IPS-NIHi7 (cell line): ENCODE data around the gene MRPL16.
"Not testable (repeated sequence)": the region's sequence is repeated elsewhere in the genome, so short reads cannot be mapped to it uniquely, and the experiment has no call there.

ENCODE experiments used
- DNase-seq: peaks from one replicate; pipeline ENCODE4 v3.0.0; 2012; ENCODE audit warnings: mixed read lengths; ENCODE audit errors: extremely low spot score

MRPL16 gene

DNA sequence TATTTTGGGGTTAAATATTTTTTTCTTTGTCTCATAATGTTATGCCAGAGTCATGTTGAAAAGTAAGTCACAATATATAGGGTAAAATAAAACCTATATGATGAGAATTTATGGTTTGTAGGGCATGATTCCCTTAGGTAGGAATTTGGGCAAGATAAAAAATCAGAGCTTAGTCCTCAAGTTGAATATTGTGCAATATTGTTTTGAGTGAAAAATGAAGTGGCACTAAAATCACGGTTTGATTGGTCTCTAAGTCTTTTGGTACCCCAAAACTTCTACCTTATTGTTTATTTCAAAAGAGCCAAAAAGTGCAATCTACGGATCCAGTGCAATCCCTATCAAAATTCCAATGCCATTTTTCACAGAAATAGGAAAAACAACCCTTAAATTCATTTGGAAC is 1.6 kb upstream of the MRPL16 start:
- no peak for DNase-seq

DNA sequence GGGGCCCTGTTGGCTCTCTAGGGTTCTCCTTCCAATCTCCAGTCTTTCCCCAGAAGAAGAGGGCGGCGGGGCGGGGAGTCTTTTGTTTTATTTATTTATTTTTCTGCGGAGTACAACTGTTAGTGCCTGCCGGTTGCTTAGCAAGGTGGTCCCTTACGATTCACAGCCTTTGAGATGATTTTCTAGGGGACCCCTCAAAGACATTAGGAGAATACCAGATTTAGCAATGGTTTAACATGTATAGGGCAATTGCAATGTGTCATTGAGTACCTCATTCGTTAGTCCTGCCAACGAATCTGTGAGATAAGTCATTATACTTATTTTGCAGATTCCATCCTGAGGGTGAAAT is 307 bp upstream of the MRPL16 start:
- no peak for DNase-seq

DNA sequence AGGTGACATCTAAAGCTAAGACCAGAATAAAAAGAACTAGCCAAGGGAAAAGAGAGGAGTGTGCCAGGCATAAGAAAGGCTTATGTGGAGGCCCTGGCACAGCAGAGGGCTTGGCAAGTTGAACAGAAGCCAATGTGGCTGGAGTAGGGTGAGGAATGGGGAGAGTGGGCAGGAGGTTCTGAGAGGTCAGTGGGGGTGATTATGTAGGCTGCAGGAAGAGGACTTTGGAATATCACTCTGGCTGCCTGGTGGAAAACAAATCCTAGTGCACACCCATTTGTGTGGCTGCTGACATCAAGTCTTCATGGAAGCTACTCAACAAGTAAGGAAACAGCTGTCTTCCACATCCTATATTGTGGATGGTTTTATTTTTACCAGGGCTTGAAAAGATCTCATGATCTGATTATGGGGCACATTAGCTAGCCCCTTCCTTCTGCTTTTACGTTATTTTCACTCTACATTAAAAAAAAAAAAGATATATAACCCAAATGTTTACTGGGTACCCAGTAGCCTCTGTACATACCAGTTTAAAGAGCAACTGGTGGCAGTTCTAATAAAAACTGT is 3.4 kb downstream of the MRPL16 start:
- DNase-seq: no peak

- DNase-seq: no peak
Observed at GRCh38 chr11:59804061-59804460, 6.5 kb downstream of the MRPL16 start.

DNA sequence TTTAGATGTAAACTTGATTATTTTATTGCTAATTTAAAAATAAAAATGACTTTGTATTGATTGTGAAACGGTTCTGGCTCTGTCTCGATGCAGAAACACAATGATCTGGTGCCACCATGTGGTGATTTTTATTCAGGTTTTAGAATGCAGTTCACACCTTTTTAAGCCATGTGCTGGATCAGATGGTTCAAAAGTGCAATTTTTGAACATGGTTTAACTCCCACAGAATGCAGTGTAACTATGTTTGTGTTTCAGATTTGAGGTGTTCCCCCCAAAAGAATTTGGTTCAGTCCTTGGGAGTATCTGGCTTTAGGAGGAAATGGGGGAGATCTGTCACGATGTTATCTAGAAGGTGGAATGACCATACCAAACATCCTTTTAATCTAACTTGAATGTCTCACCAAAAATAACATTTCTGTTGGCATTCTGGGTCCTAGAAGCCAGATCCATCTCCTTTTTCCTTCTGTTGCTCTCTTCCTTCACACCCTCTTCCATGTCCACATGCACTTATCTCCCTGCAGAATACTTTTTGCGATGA is 7.9 kb downstream of the MRPL16 start:
- no peak for DNase-seq

DNA sequence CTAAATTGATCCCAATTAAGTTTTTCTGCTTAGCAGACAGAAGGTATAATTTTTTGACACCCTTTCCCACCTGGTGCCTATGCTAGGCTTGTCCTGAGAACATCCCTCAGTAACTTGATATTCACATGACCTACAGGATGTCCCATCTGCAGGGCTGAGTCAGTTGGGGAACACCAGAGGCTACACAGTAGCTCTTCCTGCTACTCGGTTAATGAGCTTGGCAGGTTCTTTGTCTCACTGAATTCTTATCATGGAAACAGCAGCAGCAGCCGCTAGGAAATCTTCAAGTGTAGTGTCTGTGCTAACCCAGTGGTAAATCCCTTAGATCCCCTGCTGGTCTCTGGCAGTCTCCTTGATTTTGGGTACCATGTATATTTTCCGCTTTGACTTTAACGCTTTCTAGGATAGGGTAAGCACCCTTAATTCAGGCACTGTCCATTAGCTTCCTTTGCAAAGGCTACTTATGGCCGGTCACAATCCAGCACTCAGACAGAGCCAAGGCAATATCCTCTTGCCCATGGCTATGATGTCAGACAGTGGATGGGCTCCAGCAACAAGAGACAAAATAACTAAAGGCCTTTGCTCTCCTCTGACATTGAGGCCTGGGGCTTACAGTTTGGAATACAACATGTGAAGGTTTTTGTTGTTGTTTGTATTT is 8.5 kb downstream of the MRPL16 start:
- DNase-seq: no peak

- DNase-seq: no peak
Observed at GRCh38 chr11:59801160-59801706, 9.3 kb downstream of the MRPL16 start.

DNA sequence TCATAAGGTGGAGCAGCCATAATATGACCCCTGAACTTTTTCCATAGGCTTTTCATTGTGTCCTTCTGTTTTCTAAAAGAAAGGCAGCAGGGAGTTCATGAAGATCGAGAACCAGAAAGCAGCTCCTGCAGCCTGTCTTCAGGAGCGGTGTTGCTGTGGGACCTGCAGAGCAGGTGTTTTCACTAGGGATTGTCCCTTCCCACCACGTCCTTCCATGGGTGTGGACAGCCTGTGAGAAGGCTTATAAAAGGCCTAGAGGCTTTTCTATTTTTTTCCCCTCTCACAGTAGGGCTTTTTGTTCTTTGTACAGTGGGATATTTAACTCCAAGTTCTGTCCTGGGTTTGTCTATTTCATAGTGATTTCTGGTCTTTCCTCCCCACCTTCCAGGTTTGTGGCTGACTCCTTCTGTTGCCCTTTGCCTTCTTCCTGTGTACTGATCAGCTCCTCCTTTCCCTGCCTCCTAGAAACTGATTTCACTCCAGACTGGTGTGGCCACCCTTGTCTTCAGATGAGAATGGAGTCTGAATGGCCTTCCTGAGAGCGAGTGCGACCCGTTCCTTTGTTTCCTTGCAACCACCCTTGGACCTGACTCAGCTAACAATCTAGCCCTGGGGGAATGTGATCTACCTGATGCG is 10.1 kb downstream of the MRPL16 start:
- DNase-seq: no peak

GRCh38 chr11:59794417-59794816 is 16.2 kb downstream of the MRPL16 start:
- no peak for DNase-seq

- no peak for DNase-seq
Observed at GRCh38 chr11:59792507-59792906, 18.1 kb downstream of the MRPL16 start.

DNA sequence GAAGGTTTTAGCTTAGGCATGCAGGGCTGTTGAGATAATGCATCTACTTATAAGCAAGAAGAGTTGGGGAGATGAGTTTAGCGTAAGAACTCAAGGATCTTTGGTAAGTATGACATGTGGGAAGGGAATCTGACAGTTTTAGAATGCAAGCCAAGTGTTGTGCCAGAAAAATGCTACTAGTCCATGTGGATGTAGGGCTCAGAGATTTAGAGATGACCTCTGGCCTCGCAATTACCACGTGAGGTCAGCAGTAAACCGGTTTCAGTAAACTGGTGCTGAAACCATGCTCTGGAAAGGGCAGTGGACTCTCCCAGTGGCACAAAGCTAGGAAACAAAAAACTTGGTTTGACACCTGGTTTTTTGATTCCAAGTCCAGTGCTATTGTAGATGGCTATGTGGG is 18.9 kb downstream of the MRPL16 start:
- DNase-seq: no peak

DNA sequence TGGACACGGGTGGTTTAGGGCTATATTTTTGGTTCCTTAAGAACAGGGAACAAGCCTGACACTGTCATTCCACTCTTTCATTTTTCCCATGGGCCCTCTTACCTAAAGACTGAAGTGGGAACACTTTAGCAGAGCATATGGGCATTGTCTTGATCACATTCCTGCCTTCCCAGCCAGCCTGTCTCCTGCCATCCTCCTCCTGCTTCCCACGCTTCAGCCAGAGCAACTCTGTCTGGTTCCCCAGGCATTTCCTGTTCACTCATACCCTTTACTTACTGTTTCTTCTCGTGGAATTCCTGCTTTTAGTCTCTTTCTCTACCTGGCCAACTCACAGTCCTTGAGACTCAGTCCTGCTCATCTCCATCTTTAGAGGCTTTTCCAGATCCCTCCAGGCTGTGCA is 22.8 kb downstream of the MRPL16 start:
- no peak for DNase-seq

DNA sequence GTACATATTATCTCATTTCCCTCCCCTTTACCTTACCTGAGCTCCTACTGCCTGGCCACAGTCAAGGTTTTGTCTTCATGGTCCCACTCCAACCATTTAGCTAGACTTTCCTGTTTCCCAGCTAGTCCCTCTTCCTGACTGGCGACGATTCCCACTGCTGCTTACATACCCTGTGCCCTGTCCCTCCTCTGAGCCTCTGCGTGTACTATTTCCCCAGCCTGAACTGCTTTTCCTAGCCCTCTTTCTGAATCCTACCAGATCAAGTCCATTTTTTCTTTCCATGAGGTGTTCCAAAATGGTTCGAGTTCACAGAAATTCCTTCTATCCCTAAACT is 23.4 kb downstream of the MRPL16 start:
- DNase-seq: no peak

DNA sequence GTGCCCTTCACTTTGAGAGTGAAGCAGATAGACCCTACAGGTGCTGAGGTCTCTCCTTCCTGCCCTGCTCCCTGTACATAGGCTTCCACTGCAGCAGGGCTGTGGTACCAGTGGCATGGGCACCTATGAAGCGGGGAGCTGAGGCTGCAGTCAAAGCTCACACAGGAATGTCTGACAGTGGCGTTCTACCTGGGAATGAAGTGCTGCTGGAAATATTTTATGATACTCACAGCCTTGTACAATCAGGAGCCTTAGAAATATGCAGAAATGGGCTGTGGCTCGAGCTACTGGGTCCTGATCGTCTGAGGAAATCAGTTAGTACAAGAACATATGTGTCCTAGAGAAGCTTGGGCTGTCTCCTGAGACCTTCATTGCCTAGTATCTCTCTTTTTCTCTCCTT is 24.8 kb downstream of the MRPL16 start:
- no peak for DNase-seq

DNA sequence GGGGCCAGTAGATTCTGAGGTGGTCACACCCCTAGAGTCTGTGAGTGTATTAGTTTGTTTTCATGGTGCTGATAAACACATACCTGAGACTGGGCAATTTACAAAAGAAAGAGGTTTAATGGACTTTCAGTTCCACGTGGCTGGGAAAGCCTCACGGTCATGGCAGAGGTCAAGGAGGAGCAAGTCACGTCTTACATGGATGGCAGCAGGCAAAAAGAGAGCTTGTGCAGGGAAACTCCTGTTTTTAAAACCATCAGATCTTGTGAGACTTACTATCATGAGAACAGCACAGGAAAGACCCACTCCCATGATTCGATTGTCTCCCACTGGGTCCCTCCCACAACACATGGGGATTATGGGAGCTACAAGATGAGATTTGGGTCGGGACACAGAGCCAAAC is 26.1 kb downstream of the MRPL16 start:
- not testable (repeated sequence) for DNase-seq

DNA sequence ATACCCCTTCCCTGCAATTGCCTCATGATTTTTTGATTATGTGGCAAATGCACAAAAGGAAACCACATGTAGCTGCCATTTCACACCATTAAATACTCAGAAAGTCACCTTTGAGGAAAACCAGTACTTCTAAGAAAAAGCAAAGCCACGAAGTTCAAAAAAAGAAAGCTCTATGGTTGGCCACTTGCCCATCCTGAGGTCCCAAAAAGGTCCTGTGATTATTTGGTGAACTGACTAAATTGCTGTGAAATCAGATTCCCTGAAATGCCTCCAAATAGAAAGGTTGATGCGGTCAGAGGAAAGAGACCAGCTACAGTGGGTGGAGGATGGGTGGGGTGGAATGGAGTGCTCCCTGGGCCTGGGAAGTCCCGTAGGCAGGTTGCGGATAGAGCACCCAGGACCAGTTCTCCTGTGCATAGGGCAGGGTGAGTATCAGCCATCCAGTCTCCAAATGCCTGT is 26.9 kb downstream of the MRPL16 start:
- no peak for DNase-seq

GRCh38 chr11:59782080-59782479 is 28.5 kb downstream of the MRPL16 start:
- DNase-seq: no peak

DNA sequence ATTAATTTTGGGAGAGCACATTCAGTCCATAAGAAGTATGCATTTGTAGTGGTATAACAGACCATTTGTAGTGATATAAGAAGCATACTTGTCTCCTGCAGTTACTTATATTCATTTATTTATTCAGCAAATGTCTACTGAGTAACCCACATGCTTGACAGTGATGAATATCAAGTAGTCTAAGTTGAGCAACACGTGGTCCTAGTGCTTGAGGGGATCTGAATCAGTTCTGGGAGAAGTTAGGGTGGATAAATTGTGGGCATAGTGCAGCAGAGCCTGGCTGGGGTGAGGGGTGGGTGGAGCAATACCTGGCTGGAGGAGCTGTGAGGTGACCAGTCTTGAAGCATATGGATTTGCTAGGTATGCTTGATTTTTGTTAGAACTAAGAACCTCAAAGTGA is 31.1 kb downstream of the MRPL16 start:
- no peak for DNase-seq

DNA sequence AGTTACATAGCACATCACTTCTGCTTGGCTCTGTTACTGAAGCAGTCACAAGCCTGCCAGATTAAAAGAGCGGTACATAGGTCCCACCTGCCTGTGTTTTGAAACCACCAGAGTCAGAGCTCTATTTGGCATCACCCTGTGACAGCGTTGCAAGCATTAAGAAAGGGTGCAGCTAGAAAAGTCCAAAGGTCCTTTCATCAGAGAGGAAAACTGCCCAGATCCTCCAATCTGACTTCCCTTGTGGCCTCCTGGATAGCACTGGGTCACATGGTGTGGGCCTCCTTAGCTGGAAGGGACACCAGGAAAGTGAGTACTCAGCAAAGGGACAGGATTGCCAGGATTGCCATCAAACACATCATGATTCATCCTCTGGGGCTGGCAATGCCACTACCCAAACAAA is 32.5 kb downstream of the MRPL16 start:
- DNase-seq: no peak

DNA sequence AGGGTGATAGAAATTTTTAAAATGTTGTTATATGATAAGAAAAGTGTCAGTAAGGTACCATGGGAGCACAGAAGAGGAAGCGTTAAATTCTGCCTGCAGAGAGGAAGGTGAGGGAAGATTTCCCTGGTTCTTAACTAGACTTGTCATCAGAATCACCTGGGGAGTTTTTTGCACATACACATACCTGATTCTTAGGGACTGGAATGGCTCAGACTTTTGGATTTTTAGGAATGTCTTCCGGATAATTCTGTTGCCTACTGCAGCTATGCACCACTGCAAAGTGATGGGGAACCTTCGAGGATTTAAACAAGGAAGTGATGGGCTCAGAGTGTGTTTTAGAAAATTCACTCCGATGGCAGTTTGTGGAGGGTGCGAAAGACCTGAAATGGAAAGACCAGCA is 33.5 kb downstream of the MRPL16 start:
- no peak for DNase-seq

DNA sequence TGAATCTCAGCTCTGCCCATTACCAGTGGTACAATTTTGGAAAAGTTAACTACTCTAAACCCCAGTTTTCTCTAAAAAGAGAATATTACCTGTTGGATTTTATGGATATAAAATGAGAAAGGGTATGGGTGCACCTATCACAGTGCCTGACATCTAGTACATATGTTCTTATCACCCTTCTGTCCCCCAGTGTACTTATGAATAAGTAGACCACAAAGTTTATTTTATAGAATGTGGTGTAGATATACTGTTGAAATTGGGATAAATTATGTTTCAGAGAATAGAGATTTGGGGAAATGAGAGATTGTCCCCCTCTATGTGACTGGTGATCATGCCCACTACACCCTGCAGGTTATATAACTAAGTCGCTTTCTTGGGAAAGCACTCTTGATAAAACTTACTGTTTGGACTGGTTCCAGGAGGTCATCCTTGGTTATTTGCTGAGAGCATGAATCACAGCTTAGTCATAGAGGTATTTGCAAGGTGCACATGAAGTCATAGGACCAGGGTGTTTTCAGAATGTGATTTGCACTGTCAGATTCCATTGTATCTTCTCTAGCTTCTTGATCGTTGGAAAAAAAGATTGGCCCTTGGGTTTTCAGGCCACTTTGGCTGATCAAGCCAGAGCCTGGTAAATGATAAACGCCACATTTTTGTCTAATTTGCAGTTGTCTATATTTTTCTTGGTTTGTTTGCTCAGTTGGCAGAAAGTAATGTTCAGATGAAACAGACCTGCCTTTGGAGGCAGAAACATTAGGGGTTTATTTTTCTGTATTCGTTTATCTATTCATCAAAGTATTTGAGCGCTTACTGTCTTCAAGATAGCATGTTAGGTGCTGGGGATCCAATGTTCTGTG is 34.1 kb downstream of the MRPL16 start:
- no peak for DNase-seq

DNA sequence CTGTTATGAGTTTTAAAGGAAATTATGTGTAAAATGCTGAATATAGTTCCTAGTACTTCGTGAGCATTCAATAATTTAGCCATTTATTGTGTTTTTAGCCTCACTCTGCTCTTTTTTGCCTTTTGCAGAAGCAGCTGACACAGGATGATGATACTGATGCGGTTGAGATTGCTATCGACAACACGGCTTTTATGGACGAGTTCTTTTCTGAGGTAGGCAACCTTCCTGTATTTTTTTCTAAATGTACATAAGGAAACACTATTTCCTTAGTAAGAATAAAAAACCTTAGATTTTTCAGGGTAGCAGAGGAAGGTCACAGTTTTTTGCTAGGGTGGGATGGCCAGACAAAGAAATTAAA is 37.5 kb downstream of the MRPL16 start:
- DNase-seq: no peak
